ENCODE data around the gene SCN1A. TPM values are rescaled to one million over a fixed set of nuclear protein-coding genes. Genes with fewer than 3 reads are reported as not detected.

Gene SCN1A
- total and polyA plus RNA-seq, 2 of the 13 experiments (the other 11 are each of a cell fraction or from before 2014, with no cell fraction given), result 19.9 to 39.4 TPM

- peak in 1 of 2 experiments; percentile 60; a peak in 1 of 4 replicates for TF ChIP-seq EP300 (IDR thresholded peaks at IDR 0.05; ENCODE audit: low read depth in 2 of 2, low read length in 2 of 2)
- no peak for TF ChIP-seq EP300 (CRISPR knock-in tag; IDR thresholded peaks at IDR 0.05; ENCODE audit: borderline replicate concordance)
- TF ChIP-seq PATZ1 (CRISPR knock-in tag; IDR thresholded peaks at IDR 0.05), result 0 out of 2 replicates have a peak, but pooled peaks have one; percentile 40
Observed at GRCh38 chr2:166156985-166157490, 29.2 kb upstream of the SCN1A start (continued).

GRCh38 chr2:166155589-166155988 lies 27.8 kb upstream of the SCN1A start:
- DNase-seq (ENCODE audit: low spot score), result no peak
- 95% methylated on average over 2 of the region's 2 CpGs for WGBS (ENCODE audit: low lambda C conversion rate)
- TF ChIP-seq ZNF253 (CRISPR knock-in tag; IDR thresholded peaks at IDR 0.05; ENCODE audit: borderline replicate concordance), result no peak
- TF ChIP-seq CTCF (CRISPR knock-in tag; IDR thresholded peaks at IDR 0.05), result no peak
- TF ChIP-seq ZNF670 (CRISPR knock-in tag; IDR thresholded peaks at IDR 0.05; ENCODE audit: borderline replicate concordance), result no peak
- TF ChIP-seq, protein P1, sequence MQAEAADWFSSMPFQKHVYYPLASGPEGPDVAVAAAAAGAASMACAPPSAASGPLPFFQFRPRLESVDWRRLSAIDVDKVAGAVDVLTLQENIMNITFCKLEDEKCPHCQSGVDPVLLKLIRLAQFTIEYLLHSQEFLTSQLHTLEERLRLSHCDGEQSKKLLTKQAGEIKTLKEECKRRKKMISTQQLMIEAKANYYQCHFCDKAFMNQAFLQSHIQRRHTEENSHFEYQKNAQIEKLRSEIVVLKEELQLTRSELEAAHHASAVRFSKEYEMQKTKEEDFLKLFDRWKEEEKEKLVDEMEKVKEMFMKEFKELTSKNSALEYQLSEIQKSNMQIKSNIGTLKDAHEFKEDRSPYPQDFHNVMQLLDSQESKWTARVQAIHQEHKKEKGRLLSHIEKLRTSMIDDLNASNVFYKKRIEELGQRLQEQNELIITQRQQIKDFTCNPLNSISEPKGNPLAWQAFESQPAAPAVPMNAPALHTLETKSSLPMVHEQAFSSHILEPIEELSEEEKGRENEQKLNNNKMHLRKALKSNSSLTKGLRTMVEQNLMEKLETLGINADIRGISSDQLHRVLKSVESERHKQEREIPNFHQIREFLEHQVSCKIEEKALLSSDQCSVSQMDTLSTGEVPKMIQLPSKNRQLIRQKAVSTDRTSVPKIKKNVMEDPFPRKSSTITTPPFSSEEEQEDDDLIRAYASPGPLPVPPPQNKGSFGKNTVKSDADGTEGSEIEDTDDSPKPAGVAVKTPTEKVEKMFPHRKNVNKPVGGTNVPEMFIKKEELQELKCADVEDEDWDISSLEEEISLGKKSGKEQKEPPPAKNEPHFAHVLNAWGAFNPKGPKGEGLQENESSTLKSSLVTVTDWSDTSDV (CRISPR knock-in tag; IDR thresholded peaks at IDR 0.05), result no peak
- TF ChIP-seq TFE3 (CRISPR knock-in tag; IDR thresholded peaks at IDR 0.05), result no peak
- TF ChIP-seq HMG20B (CRISPR knock-in tag; conservative IDR thresholded peaks at IDR 0.05), result no peak
- no peak for TF ChIP-seq REPIN1 (CRISPR knock-in tag; IDR thresholded peaks at IDR 0.05; ENCODE audit: borderline replicate concordance, low read depth)
- no peak for TF ChIP-seq REXO4 (CRISPR knock-in tag; IDR thresholded peaks at IDR 0.05; ENCODE audit: borderline replicate concordance)
- no peak for TF ChIP-seq ZNF772 (CRISPR knock-in tag; IDR thresholded peaks at IDR 0.05)
- no peak for TF ChIP-seq POLR2AphosphoS5 (IDR thresholded peaks at IDR 0.05; ENCODE audit: low read depth, low read length)

More at GRCh38 chr2:166155589-166155988, 27.8 kb upstream of the SCN1A start:
- H3K36me3 ChIP-seq (replicated peaks in 1 of 2; ENCODE audit: control insufficient read depth in 1 of 2, insufficient read depth in 2 of 2, low read length in 2 of 2), result no peaks in the 10 kb centered on the region
- intact Hi-C loops (cut with micrococcal nuclease; ENCODE audit: unreplicated experiment), result loop anchor here (5.0 kb wide), 1 partner anchor 1173 kb away; no protein-coding TSS in a partner anchor
- no peak for FAIRE-seq
- ATAC-seq, result no peak
- H4K20me1 ChIP-seq (ENCODE audit: insufficient read depth, low read length), result no peaks in the 10 kb centered on the region
- no peak overlapping the region for H3K4me2 ChIP-seq (ENCODE audit: low read depth, low read length)
- BruUV-seq (replicated peaks), result no TSS peak
- no peaks in the 10 kb centered on the region for H3K9me3 ChIP-seq (ENCODE audit: low read length)
- peak overlapping the region; percentile 56 for H2AFZ ChIP-seq (ENCODE audit: low read length)
- POLR2A ChIA-PET, result interaction anchor here (1.3 to 8.9 kb wide), 6 partner anchors 9 to 216 kb away, joined by 3 to 198 read pairs (median 7); partner anchors contain the start of gene SCN1A
- CTCF ChIA-PET (ENCODE audit: low intra/inter-chr PET ratio, low total read pairs), result interaction anchor here (2.0 kb wide), 1 partner anchor 21 kb away, joined by 4 read pairs; no protein-coding TSS in a partner anchor
- peak overlapping the region; percentile 64 for H3K27ac ChIP-seq (ENCODE audit: extremely low read length, insufficient read depth, low read length)
- peaks cover 65% of the 10 kb centered on the region for H3K4me1 ChIP-seq (ENCODE audit: insufficient read depth, low read length)
- H3K9ac ChIP-seq (ENCODE audit: insufficient read depth, low read depth, low read length), result 0 out of 2 replicates have a peak overlapping the region, but pooled peaks have one; percentile 9
- no peak overlapping the region for H3K4me3 ChIP-seq (replicated peaks in 1 of 3; ENCODE audit: insufficient read depth in 1 of 3, low read depth in 2 of 3, low read length in 3 of 3)
- no peaks in the 10 kb centered on the region for H3K79me2 ChIP-seq (ENCODE audit: insufficient read depth, low read length)
- in situ Hi-C loops (cut with HindIII; ENCODE audit: extremely low pct_ligation_motif_present, low pct_unique_long_range_greater_than_20kb), result no loop called here
- no peaks in the 10 kb centered on the region for H3K27me3 ChIP-seq (ENCODE audit: control insufficient read depth in 1 of 2, insufficient read depth in 2 of 2, low read length in 2 of 2)
